HG03442 (cell line): ENCODE data around the gene B4GALT7.
"Not testable (repeated sequence)": the region's sequence is repeated elsewhere in the genome, so short reads cannot be mapped to it uniquely, and the experiment has no call there.

Experiments
- ATAC-seq: cut with Tn5 transposase; IDR thresholded peaks from one replicate; pipeline ENCODE4 v1.9.1; 2021; ENCODE audit warnings: mild to moderate bottlenecking, moderate library complexity; ENCODE audit not compliant: unreplicated experiment

The B4GALT7 gene

DNA sequence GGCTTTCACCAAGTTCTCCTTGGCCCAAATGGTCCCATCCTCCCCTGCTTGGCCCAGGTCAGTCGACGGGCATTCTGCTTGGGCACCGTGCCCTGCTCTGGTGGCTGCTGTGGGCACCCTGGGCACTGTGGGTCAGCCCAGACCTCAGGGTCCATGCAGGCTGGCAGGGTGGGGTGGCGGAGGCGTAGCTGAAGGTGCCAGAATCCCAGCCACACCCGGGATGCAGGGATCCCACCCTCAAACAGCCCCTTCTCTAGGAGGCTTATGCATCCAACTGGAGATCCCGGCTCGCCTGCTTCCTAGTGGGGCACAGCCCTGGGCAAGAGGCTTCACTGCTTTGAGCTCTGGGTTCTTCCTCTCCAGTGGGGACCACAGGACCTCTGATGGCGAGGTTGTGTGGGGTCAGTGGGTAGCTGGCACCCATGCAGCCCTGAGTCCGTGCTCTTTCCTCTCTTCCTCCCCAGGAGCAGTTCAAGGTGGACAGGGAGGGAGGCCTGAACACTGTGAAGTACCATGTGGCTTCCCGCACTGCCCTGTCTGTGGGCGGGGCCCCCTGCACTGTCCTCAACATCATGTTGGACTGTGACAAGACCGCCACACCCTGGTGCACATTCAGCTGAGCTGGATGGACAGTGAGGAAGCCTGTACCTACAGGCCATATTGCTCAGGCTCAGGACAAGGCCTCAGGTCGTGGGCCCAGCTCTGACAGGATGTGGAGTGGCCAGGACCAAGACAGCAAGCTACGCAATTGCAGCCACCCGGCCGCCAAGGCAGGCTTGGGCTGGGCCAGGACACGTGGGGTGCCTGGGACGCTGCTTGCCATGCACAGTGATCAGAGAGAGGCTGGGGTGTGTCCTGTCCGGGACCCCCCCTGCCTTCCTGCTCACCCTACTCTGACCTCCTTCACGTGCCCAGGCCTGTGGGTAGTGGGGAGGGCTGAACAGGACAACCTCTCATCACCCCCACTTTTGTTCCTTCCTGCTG lies 9.4 kb downstream of the B4GALT7 start:
- ATAC-seq = no peak

DNA sequence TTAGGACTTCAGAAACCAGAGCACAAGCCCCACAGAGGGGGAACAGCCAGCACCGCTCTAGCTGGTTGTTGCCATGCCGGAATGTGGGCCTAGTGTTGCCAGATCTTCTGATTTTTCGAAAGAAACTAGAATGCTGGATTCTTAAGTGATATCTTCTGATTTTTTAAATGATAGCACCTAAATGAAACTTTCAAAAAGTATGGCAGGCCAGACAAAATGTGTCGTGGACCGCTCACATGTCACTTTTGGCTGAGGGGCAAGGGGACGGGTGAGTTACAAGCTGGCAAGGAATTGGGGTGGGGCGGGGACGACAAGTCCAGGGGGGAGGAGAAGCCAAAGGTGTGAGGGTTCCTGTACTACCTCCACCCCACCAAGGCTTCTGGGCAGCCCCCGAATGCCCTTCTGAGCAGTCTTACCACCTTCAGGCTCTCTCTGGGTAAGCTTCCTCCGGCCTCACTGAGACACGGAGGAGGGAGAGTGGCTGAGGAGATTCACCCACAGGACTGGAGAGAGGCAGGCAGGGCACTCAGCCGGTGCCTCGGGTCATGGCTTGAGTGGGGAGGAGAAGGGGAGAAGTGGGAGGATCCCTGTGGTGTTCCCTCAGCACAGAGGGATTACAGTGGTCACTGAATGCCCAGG lies 10.3 kb downstream of the B4GALT7 start:
- no peak for ATAC-seq

DNA sequence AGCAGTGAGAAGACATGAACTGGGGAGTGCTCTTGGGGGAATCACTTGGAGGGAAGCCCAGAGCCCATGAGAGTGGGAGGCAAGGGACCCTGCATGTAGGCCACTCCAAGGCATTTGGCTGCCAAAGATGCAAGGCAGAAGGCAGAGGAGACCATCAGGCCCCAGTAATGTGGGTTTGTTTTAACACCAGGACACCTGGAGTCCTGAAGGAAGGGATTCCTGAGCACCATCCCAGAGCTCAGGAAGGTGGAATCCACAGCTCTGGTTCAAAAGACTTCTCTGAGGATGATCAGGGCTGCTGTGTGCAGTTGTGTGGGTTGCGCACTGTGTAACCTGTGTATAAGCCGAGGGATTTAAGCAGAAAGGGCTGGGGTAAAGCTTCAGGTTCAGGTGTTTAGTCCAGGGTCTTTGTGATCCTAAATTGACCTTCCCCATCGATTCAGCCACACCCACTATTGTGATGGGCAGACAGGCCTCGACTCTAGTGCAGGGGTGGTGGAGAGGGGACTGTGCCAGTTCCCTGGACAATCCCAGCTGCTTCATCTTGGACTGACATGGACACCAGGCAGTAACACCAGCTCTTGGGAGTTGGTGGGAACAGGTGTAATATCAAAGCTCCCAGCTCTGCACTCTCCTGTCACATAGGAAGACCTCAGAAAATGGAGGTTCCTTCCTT lies 11.0 kb downstream of the B4GALT7 start:
- ATAC-seq = no peak

DNA sequence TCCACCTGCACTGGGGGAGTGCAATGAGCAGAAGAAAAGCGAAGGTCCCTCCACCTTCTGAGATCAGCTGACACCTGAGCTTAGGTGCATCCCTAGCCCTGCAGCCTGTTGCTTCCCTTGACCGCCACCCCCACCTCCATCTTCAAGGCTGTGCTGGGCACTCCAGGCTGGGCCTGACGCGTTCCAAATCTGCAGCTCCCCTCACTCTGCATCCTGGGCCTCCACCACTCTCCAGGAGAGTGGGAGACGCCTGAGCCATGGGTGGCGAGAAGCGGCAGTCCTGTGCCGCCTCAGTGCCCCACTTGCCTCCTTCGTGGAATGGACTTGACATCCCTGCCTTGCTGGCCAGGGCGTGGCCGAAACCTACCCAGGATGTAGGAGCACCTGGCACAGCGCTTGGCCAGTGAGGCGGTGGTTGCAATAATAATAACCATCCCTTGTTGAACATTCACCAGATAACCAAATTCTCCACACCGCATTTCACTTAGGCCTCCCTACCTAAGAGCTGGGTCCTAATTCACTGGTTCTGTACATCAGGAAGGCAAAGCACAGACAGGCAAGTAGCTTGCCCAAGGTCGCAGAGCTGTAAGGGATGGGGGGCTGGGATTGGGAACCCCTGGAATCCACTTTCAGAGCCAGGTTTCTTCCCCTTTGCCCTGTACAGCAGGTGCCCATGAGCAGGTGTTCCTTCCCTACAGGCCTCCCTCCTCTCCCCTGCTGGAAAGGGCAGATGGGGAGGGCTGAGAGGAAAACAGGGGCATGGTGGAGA lies 11.7 kb downstream of the B4GALT7 start:
- ATAC-seq = no peak

DNA sequence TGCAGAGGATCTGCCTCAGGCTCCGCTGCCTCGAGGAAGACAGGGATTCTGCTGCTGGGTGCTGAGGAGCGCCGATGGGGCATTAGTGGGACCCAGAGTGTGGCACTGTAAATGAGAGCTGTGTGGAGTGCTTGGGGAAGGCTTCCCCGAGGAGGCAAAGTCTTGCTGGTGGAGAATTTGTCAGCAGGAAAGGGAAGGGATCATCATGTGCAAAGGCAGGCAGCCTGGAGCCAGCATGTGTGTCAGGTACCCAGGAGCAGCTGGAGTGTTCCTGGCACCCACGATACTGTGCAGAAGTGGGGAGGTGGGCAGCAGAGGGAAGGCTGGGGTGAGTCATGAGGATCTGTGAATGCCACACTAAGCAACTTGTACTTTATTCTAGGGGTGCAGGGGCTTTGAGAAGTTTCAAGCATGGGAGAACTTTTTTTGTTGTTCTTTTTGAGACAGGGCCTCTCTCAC lies 12.3 kb downstream of the B4GALT7 start:
- no peak for ATAC-seq

DNA sequence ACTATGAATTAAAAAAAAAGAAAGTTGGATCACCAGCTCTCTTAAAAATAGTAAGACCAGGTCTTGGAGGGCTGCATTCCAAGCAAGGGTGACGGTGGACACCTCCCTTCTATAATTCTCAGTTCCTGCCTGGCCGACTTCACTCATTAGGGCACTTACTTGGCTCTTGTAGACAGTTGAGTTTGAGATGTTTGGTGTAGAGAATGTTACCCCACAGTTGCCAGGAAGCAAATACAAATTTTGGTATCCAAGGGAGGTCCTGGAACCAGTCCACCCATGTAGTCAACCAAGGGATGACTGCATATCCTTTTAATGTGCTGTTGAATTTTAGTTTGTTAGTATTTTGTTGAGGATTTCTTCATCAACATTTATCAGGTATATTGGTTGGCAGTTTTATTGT lies 20.6 kb downstream of the B4GALT7 start:
- no peak for ATAC-seq

DNA sequence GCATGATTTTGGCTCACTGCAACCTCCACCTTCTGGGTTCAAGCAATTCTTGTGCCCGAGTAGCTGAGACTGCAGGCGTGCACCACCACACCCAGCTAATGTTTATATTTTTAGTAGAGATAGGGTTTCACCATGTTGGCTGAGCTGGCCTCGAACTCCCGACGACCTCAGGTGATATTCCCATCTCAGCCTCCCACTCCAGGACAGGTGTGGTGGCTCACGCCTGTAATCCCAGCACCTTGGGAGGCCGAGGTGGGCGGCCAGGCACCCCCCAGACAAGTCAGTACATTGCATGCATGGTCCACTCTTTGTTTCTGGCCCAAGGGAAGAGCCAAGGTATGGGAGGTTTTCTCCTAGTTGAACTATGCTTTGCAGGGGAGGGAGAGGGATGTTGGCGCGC lies 24.2 kb downstream of the B4GALT7 start:
- not testable (repeated sequence) for ATAC-seq

DNA sequence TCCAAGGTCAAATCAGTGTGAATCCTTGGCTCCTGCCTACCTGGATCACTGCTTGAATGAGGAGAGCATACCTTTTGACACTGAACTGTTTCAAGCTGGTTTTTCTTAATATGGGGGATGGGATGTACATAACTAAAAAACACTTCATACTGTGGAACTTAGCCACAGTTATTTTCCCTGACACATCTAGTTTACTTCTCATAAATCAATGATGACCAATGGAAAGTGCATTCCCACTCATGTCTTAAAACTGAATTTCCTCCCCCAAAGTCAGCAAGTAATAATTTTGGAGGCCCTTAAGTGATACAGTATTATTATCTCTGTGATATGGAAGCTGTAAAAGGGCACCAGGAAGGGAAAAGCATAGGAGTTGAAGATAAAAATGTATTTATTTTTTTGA lies 30.3 kb downstream of the B4GALT7 start:
- not testable (repeated sequence) for ATAC-seq

DNA sequence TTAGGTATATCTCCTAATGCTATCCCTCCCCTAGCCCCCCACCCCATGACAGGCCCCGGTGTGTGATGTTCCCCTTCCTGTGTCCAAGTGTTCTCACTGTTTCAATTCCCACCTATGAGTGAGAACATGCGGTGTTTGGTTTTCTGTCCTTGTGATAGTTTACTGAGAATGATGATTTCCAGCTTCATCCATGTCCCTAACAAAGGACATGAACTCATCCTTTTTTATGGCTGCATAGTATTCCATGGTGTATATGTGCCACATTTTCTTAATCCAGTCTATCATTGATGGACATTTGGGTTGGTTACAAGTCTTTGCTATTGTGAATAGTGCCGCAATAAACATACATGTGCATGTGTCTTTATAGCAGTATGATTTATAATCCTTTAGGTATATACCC lies 35.0 kb downstream of the B4GALT7 start:
- ATAC-seq = not testable (repeated sequence)

DNA sequence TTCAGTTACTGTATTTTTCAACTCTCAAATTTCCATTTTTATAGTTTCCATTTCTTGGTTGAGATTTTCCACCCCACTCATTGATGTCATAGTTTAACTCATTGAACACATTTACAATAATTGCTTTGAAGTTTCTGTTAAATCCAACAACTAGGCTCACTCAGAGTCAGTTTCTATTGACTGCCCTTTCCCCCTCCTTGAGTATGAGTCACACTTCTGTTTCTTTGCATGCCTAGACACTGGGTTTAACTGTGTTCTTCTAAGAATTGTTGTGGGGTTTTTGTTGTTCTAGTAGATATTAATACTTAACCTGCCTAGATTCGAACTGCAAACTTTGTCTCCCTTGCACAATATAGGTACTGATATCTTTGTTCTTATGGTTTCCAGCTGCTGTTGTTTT lies 45.5 kb downstream of the B4GALT7 start:
- ATAC-seq = not testable (repeated sequence)

DNA sequence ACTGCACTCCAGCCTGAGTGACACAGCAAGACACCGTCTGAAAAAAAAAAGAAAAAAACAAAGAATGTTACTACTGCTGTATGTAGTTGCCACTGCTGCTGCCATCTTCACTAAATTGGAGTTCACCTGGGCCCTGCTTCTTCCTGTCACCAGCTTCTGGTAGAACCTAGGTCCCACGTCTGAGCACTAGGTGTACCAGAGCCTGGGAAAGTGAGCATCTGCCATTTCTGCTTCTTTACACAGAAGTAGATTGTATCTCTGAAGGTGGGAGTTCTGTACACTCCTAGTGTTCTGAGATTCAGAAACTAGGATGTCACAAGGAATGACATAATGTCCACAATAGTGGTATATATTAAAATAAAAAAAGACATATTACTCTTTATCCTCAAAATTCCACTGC lies 51.3 kb downstream of the B4GALT7 start:
- ATAC-seq = not testable (repeated sequence)

DNA sequence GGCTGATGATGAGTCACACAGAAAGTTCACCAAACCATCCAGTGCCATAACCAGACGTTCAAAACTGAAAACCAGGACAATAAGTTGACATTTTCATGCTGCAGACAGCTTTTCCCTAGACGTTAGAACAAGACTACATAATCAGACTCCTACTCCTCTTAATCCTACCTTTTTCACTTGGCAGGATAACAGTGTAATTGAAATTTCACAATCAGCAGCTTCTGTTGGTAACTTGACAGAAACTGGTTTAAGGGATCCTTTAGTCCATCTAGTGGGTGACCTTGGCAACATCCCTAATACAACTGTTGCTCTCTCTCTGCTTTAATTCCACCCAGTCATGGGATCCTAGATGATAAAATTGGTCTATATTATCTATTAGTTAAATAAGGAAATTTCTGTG lies 57.9 kb downstream of the B4GALT7 start:
- ATAC-seq = not testable (repeated sequence)

DNA sequence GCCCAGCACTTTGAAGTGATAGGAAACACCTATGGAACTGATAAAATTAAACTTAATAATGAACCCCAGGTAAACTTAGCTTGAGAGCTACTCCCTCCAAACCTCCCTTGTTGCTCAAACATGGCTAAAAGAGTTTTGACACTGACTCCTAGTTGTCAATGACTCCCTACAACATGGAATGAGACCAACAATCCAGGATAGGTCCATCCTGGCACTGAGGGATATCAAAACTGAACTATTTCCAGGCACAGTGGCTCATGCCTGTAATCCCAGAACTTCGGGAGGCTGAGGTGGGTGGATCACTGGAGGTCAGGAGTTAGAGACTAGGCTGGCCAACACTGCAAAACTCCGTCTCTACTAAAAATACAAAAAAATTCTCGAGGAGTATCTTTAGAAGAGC lies 58.6 kb downstream of the B4GALT7 start:
- ATAC-seq = not testable (repeated sequence)
